AG09309 (cell line): Measurements from ENCODE around the gene EEF1AKMT3.
A peak's percentile ranks its signal among the peaks of the same experiment; 100 is the strongest.

Experiments
- DNase-seq: peaks from one replicate; pipeline ENCODE4 v3.0.0-alpha.2; 2010; ENCODE audit warnings: low read depth
- H3K4me3 ChIP-seq: 2 replicates; pipeline ENCODE4 v1.5.1; 2011; ENCODE audit warnings: mild to moderate bottlenecking, low read depth, low read length, moderate library complexity; ENCODE audit not compliant: control insufficient read depth
- TF ChIP-seq, protein P1 (sequence below): IDR thresholded peaks from 2 replicates; pipeline ENCODE4 v1.5.1; 2011; ENCODE audit warnings: mild to moderate bottlenecking, low read depth, low read length, inconsistent platforms; ENCODE audit not compliant: insufficient read depth, control insufficient read depth; ENCODE audit errors: missing control alignments

Gene EEF1AKMT3

DNA sequence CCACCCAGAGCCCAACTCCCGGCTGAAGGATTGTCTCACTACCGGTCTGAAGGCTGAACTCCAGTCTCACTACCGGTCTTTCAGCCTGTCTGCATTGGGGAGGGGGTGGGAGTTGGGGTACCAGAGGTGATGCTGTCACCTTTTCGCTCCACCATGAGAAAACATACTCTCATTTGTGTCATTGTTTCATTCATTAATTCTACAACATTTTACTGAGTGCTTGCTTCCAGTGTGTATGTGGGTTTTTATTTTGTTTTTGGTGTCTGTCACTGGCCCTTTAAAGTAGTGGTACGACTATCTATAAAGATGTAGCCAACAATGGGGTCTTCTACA is 19.8 kb upstream of the EEF1AKMT3 start:
- H3K4me3 ChIP-seq, result peak overlapping the region; percentile 88
- TF ChIP-seq, protein P1, sequence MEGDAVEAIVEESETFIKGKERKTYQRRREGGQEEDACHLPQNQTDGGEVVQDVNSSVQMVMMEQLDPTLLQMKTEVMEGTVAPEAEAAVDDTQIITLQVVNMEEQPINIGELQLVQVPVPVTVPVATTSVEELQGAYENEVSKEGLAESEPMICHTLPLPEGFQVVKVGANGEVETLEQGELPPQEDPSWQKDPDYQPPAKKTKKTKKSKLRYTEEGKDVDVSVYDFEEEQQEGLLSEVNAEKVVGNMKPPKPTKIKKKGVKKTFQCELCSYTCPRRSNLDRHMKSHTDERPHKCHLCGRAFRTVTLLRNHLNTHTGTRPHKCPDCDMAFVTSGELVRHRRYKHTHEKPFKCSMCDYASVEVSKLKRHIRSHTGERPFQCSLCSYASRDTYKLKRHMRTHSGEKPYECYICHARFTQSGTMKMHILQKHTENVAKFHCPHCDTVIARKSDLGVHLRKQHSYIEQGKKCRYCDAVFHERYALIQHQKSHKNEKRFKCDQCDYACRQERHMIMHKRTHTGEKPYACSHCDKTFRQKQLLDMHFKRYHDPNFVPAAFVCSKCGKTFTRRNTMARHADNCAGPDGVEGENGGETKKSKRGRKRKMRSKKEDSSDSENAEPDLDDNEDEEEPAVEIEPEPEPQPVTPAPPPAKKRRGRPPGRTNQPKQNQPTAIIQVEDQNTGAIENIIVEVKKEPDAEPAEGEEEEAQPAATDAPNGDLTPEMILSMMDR, result no peak
- no peak for DNase-seq

DNA sequence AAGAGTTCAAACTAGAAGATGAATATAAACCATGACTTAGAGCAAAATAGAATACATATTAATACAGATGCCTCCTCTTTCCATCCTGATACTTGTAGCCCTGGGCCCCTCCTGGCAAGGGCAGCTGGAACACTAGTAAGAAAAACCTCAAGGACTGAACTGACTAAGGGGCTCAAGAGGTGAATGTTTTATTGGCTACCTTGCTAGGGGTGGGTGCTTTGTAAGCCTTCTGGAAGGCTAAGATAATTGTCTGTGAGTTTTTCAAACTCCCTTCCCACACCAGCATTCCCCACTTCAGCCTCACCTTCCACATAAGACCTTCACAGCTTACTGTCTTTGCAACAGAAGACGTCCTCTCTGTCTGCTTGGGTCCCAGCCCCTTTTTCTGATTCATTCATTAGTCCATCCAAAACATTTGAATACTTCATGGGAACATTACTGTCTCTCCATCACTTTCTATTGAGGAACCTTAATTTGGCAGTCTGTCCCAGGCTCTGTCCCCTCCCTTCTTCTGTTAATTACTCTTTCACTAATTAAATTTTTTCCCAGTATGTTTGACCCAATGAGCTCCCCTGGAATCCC is 18.6 kb upstream of the EEF1AKMT3 start:
- TF ChIP-seq, protein P1, result no peak
- DNase-seq, result no peak
- no peak overlapping the region for H3K4me3 ChIP-seq

DNA sequence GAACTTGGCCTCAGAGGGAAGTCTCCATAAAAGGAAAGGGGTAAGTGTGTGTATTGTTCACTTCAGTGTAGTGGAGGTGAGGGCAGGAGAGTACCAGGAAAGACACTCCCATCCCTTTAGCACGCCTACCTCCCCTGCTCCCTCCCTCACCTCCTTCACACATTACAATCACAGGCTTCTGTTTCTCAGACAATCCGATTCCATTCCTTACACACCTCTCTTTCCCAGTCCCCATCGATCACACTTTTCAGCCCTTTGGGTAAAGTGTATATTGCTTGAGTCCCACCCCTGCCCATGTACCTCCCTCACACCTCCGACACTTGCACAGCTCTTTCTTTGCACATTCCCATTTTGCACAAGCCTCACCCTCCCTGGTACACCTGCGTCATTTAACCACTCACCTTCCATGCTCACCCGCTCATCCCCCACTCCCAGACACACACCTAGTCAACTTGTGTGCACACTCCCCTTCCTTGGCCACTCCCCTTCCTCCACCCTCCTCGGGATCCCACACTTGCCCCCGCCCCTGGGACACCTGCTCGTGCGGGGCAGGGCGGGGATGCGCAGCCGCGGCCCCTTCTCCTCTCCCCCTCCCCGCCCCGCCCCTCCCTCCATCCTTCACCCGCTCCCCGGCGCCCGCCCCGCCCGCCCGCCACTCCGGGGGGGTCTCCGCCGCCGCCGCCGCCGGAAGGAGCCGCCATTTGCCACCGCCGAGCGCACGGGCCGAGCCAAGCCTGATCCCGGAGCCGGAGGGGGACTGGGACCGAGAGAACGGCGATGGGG is 17.8 kb upstream of the EEF1AKMT3 start, which contains the start of gene MARCHF9:
Gene MARCHF9, plus strand, starts transcription at position 693 of the 783 bp plus-strand sequence. CDS start 426 bp downstream, outside the sequence.
- TF ChIP-seq, protein P1, result no peak
- peak within 1 kb of the TSS; percentile 47 for H3K4me3 ChIP-seq
- DNase-seq, result no peak

DNA sequence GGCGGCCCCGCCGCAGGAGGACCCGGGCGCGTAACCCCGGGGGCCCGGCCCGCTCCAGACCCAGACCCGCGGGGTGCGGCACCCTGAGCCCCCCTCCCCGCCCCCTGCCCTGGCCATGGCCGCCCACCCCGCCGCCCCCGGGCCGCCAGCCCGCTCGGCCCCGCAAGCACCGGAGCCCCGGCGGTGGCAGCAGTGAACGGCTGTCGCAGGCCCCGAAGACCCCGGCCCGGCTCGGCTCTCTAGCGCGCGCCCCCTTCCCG is 17.3 kb upstream of the EEF1AKMT3 start:
- TF ChIP-seq, protein P1, result no peak
- DNase-seq, result no peak
- peak overlapping the region; percentile 47 for H3K4me3 ChIP-seq

DNA sequence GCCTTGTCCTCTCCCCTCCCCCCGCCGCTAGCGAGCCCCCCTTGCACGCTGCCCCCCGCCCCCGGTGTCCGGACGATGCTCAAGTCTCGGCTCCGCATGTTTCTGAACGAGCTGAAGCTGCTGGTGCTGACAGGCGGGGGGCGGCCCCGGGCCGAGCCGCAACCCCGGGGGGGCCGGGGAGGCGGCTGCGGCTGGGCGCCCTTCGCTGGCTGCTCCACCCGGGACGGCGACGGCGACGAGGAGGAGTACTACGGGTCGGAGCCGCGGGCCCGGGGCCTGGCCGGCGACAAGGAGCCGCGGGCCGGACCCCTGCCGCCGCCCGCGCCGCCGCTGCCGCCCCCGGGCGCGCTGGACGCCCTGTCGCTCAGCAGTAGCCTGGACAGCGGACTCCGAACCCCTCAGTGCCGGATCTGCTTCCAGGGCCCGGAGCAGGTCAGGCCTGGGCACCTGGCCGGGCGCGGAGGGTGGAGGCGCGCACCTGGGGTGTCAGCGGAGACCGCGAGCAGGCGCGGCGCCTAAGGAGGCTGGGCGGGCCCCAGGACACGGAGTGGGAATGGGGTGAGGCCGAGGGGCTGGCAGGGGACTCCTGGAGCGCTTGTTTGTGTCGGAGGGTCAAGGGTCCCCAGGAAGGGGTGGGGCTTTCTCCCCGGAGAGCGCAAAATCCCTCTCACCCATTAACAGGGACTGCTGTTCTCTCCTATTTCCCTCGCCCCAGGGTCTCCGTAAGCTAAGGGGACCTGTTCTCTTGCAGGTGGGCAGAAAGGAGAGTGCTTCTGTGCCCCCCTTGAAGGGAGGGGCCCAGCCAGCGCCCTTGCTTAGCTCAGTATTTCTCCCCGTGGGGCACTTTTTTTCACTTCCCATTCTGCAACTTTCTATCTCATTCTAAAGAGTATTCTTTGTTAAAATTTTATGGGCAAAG is 16.7 kb upstream of the EEF1AKMT3 start:
- DNase-seq, result no peak
- TF ChIP-seq, protein P1, result no peak
- H3K4me3 ChIP-seq, result peak overlapping the region; percentile 47

DNA sequence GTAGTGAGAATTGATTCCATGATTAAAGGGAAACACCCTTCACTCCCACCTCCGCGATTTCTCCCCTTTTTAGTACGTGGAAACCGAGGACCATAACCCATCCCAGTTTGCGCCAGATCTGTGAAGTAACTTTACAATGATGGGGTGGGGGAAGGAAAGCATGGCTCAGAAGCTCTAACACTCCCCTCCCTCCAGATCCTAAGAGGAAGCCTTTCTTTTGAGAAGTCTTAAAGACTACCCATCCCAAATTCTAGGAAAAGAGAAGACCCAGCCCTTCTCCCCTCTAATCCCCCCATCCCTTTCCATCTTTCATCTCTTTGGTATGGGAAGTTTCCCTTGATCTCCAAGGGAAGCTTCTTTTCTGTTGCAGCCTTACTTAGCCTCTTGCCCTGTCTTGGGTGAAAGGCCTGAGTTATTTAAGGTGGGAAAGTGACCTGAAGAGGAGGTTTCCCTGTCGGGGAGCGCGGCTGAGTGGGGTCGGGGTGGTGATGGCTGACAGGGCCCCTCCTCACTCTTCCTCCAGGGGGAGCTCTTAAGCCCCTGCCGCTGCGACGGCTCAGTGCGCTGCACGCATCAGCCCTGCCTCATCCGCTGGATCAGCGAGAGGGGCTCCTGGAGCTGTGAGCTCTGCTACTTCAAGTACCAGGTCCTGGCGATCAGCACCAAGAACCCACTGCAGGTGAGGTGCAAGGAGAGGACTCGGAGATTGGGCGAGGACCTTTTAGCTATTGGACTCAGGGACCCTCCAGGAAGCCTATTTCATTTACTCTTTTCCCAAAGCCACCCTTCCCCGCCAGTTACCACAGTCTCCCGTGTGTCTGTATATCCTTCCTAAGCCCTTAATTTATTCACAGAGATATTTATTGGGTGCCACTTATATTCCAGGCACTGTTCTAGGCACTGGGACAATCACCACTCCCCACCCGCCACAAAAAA is 15.7 kb upstream of the EEF1AKMT3 start:
- TF ChIP-seq, protein P1, result peak; percentile 36
- no peak overlapping the region for H3K4me3 ChIP-seq
- DNase-seq, result no peak
